A549 treated with Mapracorat at 1 μM for 4 hours (cell line): ENCODE measurements around the gene IQCK. TPM values are rescaled to one million over a fixed set of nuclear protein-coding genes. Genes with fewer than 3 reads are reported as not detected.

Experiments
- total RNA-seq: library from RNA; stranded (reverse); fragments of 200-300 nt; extraction: Qiagen RNA extraction; gene quantifications from 5 replicates; pipeline ENCODE4 v1.2.3, GENCODE V29; 2022

Gene IQCK, protein sequence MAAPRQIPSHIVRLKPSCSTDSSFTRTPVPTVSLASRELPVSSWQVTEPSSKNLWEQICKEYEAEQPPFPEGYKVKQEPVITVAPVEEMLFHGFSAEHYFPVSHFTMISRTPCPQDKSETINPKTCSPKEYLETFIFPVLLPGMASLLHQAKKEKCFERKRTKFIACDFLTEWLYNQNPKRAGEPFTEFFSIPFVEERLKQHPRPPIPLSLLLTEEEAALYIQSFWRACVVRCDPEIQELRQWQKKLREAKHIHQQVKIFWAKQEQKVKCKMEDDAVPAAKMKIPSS
- total RNA-seq, result 7.7 to 10.4 TPM (median 9.5 TPM) in 5 replicates

DNA sequence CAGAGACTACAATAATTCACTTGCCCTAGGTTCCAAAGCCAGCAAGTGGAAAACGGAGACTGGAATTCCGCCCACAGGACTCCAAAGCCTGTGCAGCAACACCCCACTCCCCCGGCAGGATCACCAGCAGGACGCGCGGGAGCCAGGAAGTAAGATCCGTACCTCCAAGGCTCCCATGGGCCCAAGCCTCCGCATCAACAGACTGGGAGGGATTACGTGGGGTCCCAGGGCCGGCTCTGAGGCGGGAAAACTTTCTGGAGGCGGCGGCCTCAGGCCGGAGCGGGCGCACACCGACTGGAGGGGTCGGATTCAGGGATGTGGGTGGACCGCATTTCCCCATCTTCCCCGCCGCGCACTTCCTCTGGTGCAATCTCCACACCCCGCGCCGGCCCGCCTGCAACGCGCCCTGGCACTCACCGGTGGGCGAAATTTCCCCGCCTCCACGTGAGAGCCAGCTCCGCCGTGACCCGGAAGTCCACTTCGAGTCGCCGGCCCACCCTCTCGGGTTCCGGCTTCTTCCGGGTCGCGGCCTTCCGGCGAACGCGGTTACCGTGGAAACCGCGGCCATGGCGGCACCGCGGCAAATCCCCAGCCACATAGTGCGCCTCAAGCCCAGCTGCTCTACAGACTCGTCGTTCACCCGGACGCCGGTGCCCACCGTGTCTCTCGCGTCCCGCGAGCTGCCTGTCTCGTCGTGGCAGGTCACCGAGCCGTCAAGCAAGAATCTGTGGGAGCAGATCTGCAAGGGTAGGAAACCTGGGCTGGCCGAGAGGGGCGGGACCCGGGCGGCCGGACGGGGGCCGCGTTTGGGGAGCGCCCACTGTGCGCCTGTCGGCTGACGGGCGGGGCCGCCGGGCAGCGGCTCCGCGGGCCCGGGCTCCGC lies at the start of gene IQCK, which contains the start of gene KNOP1:
IQCK (plus strand) TSS at position 531 of the 883 bp plus-strand sequence; CDS start at position 567, 36 bp downstream.
KNOP1 (minus strand) TSS at position 487 of the 883 bp plus-strand sequence. CDS start 3,192 bp downstream, outside the sequence.

DNA sequence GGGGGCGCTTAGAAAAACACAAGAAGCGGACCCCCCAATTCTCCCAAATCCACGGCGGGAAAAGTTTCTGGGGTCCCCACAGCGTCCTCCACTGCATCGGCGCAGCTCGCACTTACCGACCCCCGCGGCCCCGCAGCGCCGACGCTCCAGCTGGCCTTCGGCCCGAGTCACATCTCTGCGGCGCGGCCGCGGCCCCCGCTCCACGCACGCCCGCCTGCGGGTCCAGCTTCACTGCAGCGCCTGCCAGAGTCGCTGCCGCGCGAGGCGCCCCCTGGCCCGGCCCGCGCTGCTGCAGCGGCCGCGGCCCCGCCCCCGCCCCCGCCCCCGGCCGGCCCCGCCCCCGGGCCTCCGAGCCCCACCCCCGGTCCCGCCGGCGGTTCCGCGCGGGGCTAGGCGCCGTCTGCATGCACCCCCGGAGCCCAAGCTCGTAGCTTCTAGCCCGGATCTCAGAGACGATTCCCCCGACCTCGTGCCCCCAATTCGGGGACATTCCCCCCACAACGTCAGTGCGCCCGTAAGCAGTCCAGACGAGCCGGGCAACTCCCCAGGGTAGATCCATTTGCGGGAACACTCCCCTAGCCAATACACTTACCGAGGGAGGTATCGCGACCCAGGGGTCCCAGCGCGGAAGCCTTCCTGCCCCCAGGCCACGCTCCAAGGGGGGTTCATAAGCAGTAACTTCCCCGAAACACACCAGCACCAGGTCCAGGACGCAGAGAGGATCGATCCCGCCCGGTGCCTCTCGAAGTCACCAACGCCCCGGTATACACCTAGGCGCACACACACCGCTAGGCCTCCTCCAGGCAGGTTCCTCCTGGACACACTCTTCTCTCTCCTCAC lies 166.8 kb downstream of the IQCK start, which contains the start of gene GPRC5B:
GPRC5B (minus strand) TSS at position 238 of the 840 bp plus-strand sequence. CDS start 12,003 bp downstream, outside the sequence.

Other genes starting within 250 kb of the IQCK start
- gene GDE1, start 196.2 kb upstream of the IQCK start, total RNA-seq, result 72.4 to 82.4 TPM (median 74.4 TPM) in 5 replicates
- gene CCP110, start 194.3 kb upstream of the IQCK start, total RNA-seq, result 7.0 to 9.7 TPM (median 7.9 TPM) in 5 replicates
- 30.2 to 33.0 TPM (median 31.7 TPM) in 5 replicates for gene VPS35L, start 162.6 kb upstream of the IQCK start, total RNA-seq
- 38.1 to 46.0 TPM (median 43.7 TPM) in 5 replicates for gene KNOP1, start within 50 bp of the IQCK start, total RNA-seq
- gene GPRC5B, start 166.6 kb downstream of the IQCK start, total RNA-seq, result 28.8 to 39.0 TPM (median 38.4 TPM) in 5 replicates